ENCODE measurements around the gene HSPB1. TPM values are rescaled to one million over a fixed set of nuclear protein-coding genes. Genes with fewer than 3 reads are reported as not detected.

The HSPB1 gene
- polyA plus RNA-seq, 1 donor, result 204 TPM

GRCh38 chr7:76343931-76344321 lies 41.5 kb downstream of the HSPB1 start:
- Histone ChIP-seq H3K4me1 (ENCODE audit: control insufficient read depth, insufficient read depth, low read length) (peaks cover 16% of the 10 kb centered on the region), H3K27me3 (ENCODE audit: control insufficient read depth, insufficient read depth, low read length) (no peaks in the 10 kb centered on the region), H3K4me3 (ENCODE audit: low read length) (no peak overlapping the region), H3K27ac (ENCODE audit: low read length) (no peak overlapping the region), H3K36me3 (ENCODE audit: control insufficient read depth, insufficient read depth, low read length) (peaks cover 35% of the 10 kb centered on the region), H3K9me3 (ENCODE audit: control insufficient read depth, low read depth, low read length) (no peaks in the 10 kb centered on the region)
- no CpG with 5 or more reads among the region's 6 CpGs for WGBS (ENCODE audit: insufficient coverage, low lambda C conversion rate)
- DNase-seq, result no peak

GRCh38 chr7:76346097-76346496 lies 43.6 kb downstream of the HSPB1 start:
- 46% methylated on average over 3 of the region's 6 CpGs for WGBS (ENCODE audit: insufficient coverage, low lambda C conversion rate)
- peak overlapping the region; percentile 71 for H3K27ac ChIP-seq (ENCODE audit: low read length)
- no peak overlapping the region for H3K4me3 ChIP-seq (ENCODE audit: low read length)
- peaks cover 16% of the 10 kb centered on the region for H3K4me1 ChIP-seq (ENCODE audit: control insufficient read depth, insufficient read depth, low read length)
- no peaks in the 10 kb centered on the region for H3K9me3 ChIP-seq (ENCODE audit: control insufficient read depth, low read depth, low read length)
- H3K36me3 ChIP-seq (ENCODE audit: control insufficient read depth, insufficient read depth, low read length), result peaks cover 44% of the 10 kb centered on the region
- H3K27me3 ChIP-seq (ENCODE audit: control insufficient read depth, insufficient read depth, low read length), result no peaks in the 10 kb centered on the region
- DNase-seq, result peak; percentile 91 to 97

DNA sequence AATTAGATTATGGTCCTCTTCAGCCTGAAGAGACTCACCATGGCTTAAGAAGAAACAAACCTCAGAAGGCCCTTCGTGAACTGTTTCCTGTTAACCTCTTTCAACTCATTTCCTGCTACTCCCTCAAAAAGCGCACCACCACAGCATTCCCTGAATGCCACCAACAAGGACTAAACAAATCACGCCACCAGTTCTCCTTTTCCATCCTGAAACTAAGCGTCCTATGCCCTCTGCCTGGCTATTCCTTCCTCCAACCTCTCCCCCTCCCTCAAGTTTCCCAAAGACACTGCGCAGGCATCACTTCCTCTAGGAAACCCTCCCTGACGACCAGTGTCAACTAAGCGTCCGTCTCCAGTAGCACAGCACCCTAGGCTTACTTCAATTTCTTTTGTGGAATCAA lies 44.3 kb downstream of the HSPB1 start:
- H3K27me3 ChIP-seq (ENCODE audit: control insufficient read depth, insufficient read depth, low read length), result no peaks in the 10 kb centered on the region
- WGBS (ENCODE audit: insufficient coverage, low lambda C conversion rate), result 67% methylated on average over 1 of the region's 8 CpGs
- no peaks in the 10 kb centered on the region for H3K9me3 ChIP-seq (ENCODE audit: control insufficient read depth, low read depth, low read length)
- no peak overlapping the region for H3K4me3 ChIP-seq (ENCODE audit: low read length)
- peaks cover 44% of the 10 kb centered on the region for H3K36me3 ChIP-seq (ENCODE audit: control insufficient read depth, insufficient read depth, low read length)
- H3K27ac ChIP-seq (ENCODE audit: low read length), result peak overlapping the region; percentile 71
- DNase-seq, result no peak
- peaks cover 16% of the 10 kb centered on the region for H3K4me1 ChIP-seq (ENCODE audit: control insufficient read depth, insufficient read depth, low read length)

- peaks cover 44% of the 10 kb centered on the region for H3K36me3 ChIP-seq (ENCODE audit: control insufficient read depth, insufficient read depth, low read length)
- H3K4me3 ChIP-seq (ENCODE audit: low read length), result no peak overlapping the region
- H3K27ac ChIP-seq (ENCODE audit: low read length), result no peak overlapping the region
- DNase-seq, result no peak
- no peaks in the 10 kb centered on the region for H3K27me3 ChIP-seq (ENCODE audit: control insufficient read depth, insufficient read depth, low read length)
- WGBS (ENCODE audit: insufficient coverage, low lambda C conversion rate), result 88% methylated on average over 3 of the region's 5 CpGs
- peaks cover 16% of the 10 kb centered on the region for H3K4me1 ChIP-seq (ENCODE audit: control insufficient read depth, insufficient read depth, low read length)
- H3K9me3 ChIP-seq (ENCODE audit: control insufficient read depth, low read depth, low read length), result no peaks in the 10 kb centered on the region
These were observed 45.2 kb downstream of the HSPB1 start for GRCh38 chr7:76347710-76348109.

GRCh38 chr7:76349313-76349885 lies 46.9 kb downstream of the HSPB1 start:
- peaks cover 16% of the 10 kb centered on the region for H3K4me1 ChIP-seq (ENCODE audit: control insufficient read depth, insufficient read depth, low read length)
- no peak overlapping the region for H3K27ac ChIP-seq (ENCODE audit: low read length)
- WGBS (ENCODE audit: insufficient coverage, low lambda C conversion rate), result no CpG with 5 or more reads among the region's 8 CpGs
- H3K36me3 ChIP-seq (ENCODE audit: control insufficient read depth, insufficient read depth, low read length), result peaks cover 34% of the 10 kb centered on the region
- no peaks in the 10 kb centered on the region for H3K27me3 ChIP-seq (ENCODE audit: control insufficient read depth, insufficient read depth, low read length)
- DNase-seq, result no peak
- no peaks in the 10 kb centered on the region for H3K9me3 ChIP-seq (ENCODE audit: control insufficient read depth, low read depth, low read length)
- no peak overlapping the region for H3K4me3 ChIP-seq (ENCODE audit: low read length)

DNA sequence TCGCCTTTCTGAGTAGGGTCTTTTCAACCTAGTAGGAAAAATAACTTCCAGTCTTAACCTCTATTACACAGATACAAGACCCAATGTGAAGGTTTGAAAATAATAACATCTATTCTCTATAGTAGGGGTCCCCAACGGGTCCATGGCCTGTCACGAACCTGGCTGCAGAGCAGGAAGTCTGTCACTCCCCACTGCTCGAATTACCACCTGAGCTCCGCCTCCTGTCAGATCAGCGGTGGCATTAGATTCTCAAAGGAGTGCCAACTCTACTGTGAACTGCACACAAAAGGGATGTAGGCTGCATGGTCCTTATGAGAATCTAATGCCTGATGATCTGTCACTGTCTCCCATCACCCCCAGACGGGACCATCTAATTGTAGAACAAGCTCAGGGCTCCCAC lies 48.9 kb downstream of the HSPB1 start:
- Histone ChIP-seq H3K27ac (ENCODE audit: low read length) (no peak overlapping the region), H3K4me1 (ENCODE audit: control insufficient read depth, insufficient read depth, low read length) (peaks cover 7% of the 10 kb centered on the region), H3K9me3 (ENCODE audit: control insufficient read depth, low read depth, low read length) (no peaks in the 10 kb centered on the region), H3K4me3 (ENCODE audit: low read length) (no peak overlapping the region), H3K36me3 (ENCODE audit: control insufficient read depth, insufficient read depth, low read length) (peaks cover 25% of the 10 kb centered on the region), H3K27me3 (ENCODE audit: control insufficient read depth, insufficient read depth, low read length) (no peaks in the 10 kb centered on the region)
- 100% methylated on average over 1 of the region's 7 CpGs for WGBS (ENCODE audit: insufficient coverage, low lambda C conversion rate)
- no peak for DNase-seq

DNA sequence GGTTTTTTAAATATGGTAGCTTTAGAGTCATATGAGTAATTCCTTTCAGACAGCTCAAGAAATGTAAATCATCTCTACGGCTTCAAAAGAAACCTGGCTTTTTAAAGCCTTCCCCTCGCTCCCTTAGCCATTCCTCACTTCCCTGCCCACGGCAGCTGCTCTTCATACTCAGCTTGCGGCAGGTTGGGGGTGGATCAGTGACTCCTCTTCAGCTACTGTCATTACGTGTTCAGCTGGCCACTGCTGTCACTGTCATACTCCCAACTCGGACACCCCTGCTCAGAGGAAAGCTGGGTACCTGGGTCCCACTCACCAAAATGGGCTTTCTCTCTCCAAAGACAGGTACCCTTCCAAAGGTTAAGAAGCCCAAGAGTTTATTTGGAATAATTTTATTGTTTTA lies 49.7 kb downstream of the HSPB1 start:
- DNase-seq, result no peak
- no peaks in the 10 kb centered on the region for H3K27me3 ChIP-seq (ENCODE audit: control insufficient read depth, insufficient read depth, low read length)
- no peaks in the 10 kb centered on the region for H3K9me3 ChIP-seq (ENCODE audit: control insufficient read depth, low read depth, low read length)
- no peak overlapping the region for H3K4me3 ChIP-seq (ENCODE audit: low read length)
- no peak overlapping the region for H3K27ac ChIP-seq (ENCODE audit: low read length)
- peaks cover 6% of the 10 kb centered on the region for H3K4me1 ChIP-seq (ENCODE audit: control insufficient read depth, insufficient read depth, low read length)
- H3K36me3 ChIP-seq (ENCODE audit: control insufficient read depth, insufficient read depth, low read length), result peaks cover 17% of the 10 kb centered on the region
- WGBS (ENCODE audit: insufficient coverage, low lambda C conversion rate), result no CpG with 5 or more reads among the region's 6 CpGs

DNA sequence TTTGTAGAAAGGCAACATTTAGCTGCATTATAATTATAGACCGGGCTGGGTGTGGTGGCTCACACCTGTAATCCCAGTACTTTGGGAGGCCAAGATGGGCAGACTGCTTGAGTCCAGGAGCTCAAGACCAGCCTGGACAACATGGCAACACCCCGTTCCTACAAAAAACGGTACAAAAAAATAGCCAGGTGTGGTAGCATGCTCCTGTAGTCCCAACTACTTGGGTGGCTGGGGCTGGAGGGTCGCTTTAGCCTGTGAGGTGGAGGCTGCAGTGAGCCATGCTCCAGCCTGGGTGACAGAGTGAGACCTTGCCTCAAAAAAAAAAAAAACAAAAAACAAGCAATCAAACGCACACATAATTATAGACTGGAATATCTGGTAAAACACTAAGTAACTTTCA lies 51.3 kb downstream of the HSPB1 start:
- Histone ChIP-seq H3K4me3 (ENCODE audit: low read length) (no peak overlapping the region), H3K36me3 (ENCODE audit: control insufficient read depth, insufficient read depth, low read length) (peaks cover 14% of the 10 kb centered on the region), H3K27ac (ENCODE audit: low read length) (no peak overlapping the region), H3K27me3 (ENCODE audit: control insufficient read depth, insufficient read depth, low read length) (no peaks in the 10 kb centered on the region), H3K9me3 (ENCODE audit: control insufficient read depth, low read depth, low read length) (no peaks in the 10 kb centered on the region), H3K4me1 (ENCODE audit: control insufficient read depth, insufficient read depth, low read length) (peaks cover 6% of the 10 kb centered on the region)
- DNase-seq, result no peak
- no CpG with 5 or more reads among the region's 5 CpGs for WGBS (ENCODE audit: insufficient coverage, low lambda C conversion rate)

Other genes with a start within 250 kb of the HSPB1 start
- 5.8 TPM for gene SRRM3, start 100.8 kb upstream of the HSPB1 start, polyA plus RNA-seq
- 94.7 TPM for gene YWHAG, start 56.3 kb downstream of the HSPB1 start, polyA plus RNA-seq
- gene SSC4D, start 107.0 kb downstream of the HSPB1 start, polyA plus RNA-seq, result 1.2 TPM
- 2.9 TPM for gene ZP3, start 122.3 kb downstream of the HSPB1 start, polyA plus RNA-seq
- gene DTX2, start 159.0 kb downstream of the HSPB1 start, polyA plus RNA-seq, result 17.4 TPM
- gene UPK3B, start 207.9 kb downstream of the HSPB1 start, polyA plus RNA-seq, result 48.0 TPM
- gene SPDYE16, start 240.6 kb downstream of the HSPB1 start, polyA plus RNA-seq, result 1.2 TPM